Kidney (tissue), 14 donors: ENCODE data around the gene VPS29. TPM values are rescaled to one million over a fixed set of nuclear protein-coding genes. Genes with fewer than 3 reads are reported as not detected.
"Not testable (repeated sequence)": the region's sequence is repeated elsewhere in the genome, so short reads cannot be mapped to it uniquely, and the experiment has no call there.

Experiments used
- DNase-seq, 5 donors: peaks; one replicate each; pipeline ENCODE4 v3.0.0-alpha.2; 2013 to 2020
- FAIRE-seq: peaks from 2 replicates; lab custom pipeline; 2012; peaks lifted over from hg19 to GRCh38; lab: Jason Lieb, UNC
- H3K27ac ChIP-seq, 2 donors: one replicate each; pipeline ENCODE4 v1.7.0; 2013; ENCODE audit warnings: low read depth in 2 of 2, low read length in 2 of 2, inconsistent platforms in 1 of 2
- H3K27me3 ChIP-seq: one replicate; pipeline ENCODE4 v1.7.1; 2013; ENCODE audit warnings: low read length, inconsistent platforms; ENCODE audit not compliant: control insufficient read depth, insufficient read depth
- H3K36me3 ChIP-seq, 3 donors: one replicate each; pipeline versions ENCODE4 v1.7.0 to v1.7.1; 2013; ENCODE audit warnings: low read length in 3 of 3, control low read depth in 1 of 3, inconsistent platforms in 1 of 3; ENCODE audit not compliant: insufficient read depth in 3 of 3, control insufficient read depth in 2 of 3
- H3K4me1 ChIP-seq, 3 donors: one replicate each; pipeline versions ENCODE4 v1.7.0 to v1.7.1; 2013; ENCODE audit warnings: low read length in 3 of 3, inconsistent platforms in 1 of 3, low read depth in 1 of 3; ENCODE audit not compliant: control insufficient read depth in 2 of 3, insufficient read depth in 2 of 3
- H3K4me3 ChIP-seq, 3 donors: one replicate each; pipeline versions ENCODE4 v1.7.0 to v1.8.1; 2013; ENCODE audit warnings: low read length in 3 of 3, control low read depth in 1 of 3, inconsistent platforms in 1 of 3
- H3K9ac ChIP-seq, 3 donors: one replicate each; pipeline versions ENCODE4 v1.7.0 to v1.7.1; 2013; ENCODE audit warnings: low read length in 3 of 3, control low read depth in 1 of 3, inconsistent platforms in 1 of 3
- H3K9me3 ChIP-seq, 3 donors: one replicate each; pipeline versions ENCODE4 v1.7.0 to v1.7.1; 2013; ENCODE audit warnings: low read length in 3 of 3, control low read depth in 1 of 3, inconsistent platforms in 1 of 3; ENCODE audit not compliant: control insufficient read depth in 2 of 3, insufficient read depth in 1 of 3
- intact Hi-C: fragments of 100-400 bp; cut with DNase I; formaldehyde crosslinking; loops from one replicate; pipeline ENCODE4 v1.11.1; 2022
- polyA plus RNA-seq: library from polyadenylated mRNA; stranded (reverse); fragments of 350-450 nt; fragmentation: Illumina TruSeq; extraction: RNeasy Lipid Tissue Mini Kit (QIAGEN cat#74804); gene quantifications from one replicate; pipeline ENCODE4 v1.2.3, GENCODE V29; 2014; ENCODE audit warnings: low read depth, low replicate concordance; ENCODE audit not compliant: insufficient read depth
- total RNA-seq: library from RNA; stranded (reverse); fragmentation: NEBNext Ultra II Directional; extraction: Animal tissue kit (Norgen Biotek cat#: 25700); gene quantifications from one replicate; pipeline ENCODE4 v1.2.1, GENCODE V29; 2021
- TF ChIP-seq, protein P1 (sequence below): IDR thresholded peaks from 3 replicates; pipeline ENCODE4 v1.5.1; 2012; ENCODE audit warnings: mild to moderate bottlenecking, moderate library complexity, borderline replicate concordance; ENCODE audit not compliant: insufficient read depth; ENCODE audit errors: extremely low read depth
- donor health status: control.
- donor health status: control.
- donor health status: control.
- donor health status: control.
- donor health status: control.
- donor health status: DM: yes; HTN: yes; CAD: no.
- donor health status: Normal renal cell carcinoma (clear cell type).

VPS29 gene
- total and polyA plus RNA-seq, 2 donors from 2014 or later = 108 to 153 TPM

DNA sequence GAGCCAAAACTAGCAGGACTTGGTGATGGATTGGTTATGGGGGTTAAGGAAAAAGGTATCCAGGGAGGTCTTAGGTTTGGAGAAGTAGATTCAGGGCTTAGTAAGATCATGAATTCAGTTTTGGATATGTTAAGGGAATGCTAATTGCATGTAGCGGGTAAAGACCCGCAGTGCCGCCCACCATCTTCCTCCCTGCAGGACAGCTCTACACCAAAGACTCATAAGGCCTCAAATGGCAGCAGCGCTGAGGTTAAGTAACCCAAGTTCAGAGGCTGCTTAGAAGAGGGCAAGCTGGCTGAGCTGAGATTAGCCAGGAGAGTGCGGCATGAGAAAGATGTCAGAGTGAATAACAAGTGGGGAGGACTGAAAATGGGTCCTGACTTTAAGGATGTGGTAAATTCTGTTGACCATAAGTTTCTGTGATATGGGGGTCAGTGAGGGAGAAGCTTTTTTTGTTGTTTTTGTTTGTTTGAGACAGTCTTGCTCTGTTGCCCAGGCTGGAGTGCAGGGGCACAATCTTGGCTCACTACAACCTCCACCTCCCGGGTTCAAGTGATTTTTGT, 26.4 kb upstream of the VPS29 start:
- Histone ChIP-seq H3K4me3 (no peak overlapping the region), H3K9me3 (no peaks in the 10 kb centered on the region), H3K4me1 (peaks cover 0 to 9% (median 5%) of the 10 kb centered on the region in 3 donors), H3K9ac (no peak overlapping the region), H3K27me3 (no peaks in the 10 kb centered on the region), H3K27ac (no peak overlapping the region), H3K36me3 (peaks cover 0 to 7% (median 3%) of the 10 kb centered on the region in 3 donors)
- intact Hi-C loops = no loop called here
- no peak for DNase-seq
- no peak for FAIRE-seq
- TF ChIP-seq, protein P1, sequence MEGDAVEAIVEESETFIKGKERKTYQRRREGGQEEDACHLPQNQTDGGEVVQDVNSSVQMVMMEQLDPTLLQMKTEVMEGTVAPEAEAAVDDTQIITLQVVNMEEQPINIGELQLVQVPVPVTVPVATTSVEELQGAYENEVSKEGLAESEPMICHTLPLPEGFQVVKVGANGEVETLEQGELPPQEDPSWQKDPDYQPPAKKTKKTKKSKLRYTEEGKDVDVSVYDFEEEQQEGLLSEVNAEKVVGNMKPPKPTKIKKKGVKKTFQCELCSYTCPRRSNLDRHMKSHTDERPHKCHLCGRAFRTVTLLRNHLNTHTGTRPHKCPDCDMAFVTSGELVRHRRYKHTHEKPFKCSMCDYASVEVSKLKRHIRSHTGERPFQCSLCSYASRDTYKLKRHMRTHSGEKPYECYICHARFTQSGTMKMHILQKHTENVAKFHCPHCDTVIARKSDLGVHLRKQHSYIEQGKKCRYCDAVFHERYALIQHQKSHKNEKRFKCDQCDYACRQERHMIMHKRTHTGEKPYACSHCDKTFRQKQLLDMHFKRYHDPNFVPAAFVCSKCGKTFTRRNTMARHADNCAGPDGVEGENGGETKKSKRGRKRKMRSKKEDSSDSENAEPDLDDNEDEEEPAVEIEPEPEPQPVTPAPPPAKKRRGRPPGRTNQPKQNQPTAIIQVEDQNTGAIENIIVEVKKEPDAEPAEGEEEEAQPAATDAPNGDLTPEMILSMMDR = no peak

DNA sequence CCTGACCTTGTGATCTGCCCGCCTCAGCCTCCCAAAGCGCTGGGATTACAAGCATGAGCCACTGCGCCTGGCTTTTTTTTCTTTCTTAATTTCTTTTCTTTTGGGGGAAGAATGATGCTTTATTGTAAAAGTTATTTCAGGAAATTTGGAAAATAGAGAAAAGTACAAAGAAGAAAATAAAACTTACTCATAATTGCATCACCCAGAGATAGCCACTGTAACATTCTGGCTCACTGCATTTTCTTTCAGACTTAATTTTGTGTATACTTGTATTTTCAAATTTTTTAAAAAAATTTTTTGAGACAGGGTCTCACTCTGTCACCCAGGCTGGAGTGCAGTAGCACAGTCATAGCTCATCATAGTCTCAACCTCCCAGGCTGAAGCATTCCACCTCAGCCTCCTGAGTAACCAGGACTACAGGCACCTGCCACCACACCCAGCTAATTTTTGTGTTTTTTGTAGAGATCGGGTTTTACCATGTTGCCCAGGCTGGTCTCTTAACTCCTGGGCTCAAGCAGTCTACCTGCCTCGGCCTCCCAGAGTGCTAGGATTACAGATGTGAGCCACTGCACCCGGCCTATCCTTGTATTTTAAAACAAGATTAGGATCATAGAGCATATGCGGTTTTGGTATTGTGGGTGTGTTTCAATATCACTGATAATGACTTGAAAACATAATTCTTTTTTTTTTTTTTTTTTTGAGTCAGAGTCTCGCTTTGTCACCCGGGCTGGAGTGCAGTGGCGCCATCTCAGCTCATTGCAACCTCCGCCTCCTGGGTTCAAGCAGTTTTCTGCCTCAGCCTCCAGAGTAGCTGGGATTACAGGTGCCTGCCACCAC, 19.2 kb upstream of the VPS29 start:
- DNase-seq, FAIRE-seq, H3K9me3 ChIP-seq, H3K27ac ChIP-seq, H3K9ac ChIP-seq, H3K27me3 ChIP-seq, intact Hi-C loops, H3K36me3 ChIP-seq, H3K4me3 ChIP-seq, H3K4me1 ChIP-seq: not testable (repeated sequence)

DNA sequence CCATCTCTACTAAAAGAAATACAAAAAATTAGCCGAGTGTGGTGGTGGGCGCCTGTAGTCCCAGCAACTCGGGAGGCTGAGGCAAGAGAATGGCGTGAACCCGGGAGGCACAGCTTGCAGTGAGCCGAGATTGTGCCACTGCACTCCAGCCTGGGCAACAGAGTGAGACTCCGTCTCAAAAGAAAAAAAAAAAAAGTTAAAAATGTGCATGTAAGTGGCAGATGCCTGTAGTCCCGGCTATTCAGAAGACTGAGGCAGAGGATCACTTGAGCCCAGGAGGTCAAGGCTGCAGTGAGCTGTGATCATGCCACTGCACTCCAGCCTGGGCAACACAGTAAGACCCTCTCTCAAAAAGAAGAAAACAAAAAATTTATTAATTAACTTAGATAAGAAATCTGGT, 16.1 kb upstream of the VPS29 start:
- H3K27me3 ChIP-seq, H3K9ac ChIP-seq, H3K4me1 ChIP-seq, intact Hi-C loops, DNase-seq, H3K27ac ChIP-seq, FAIRE-seq, H3K4me3 ChIP-seq, H3K9me3 ChIP-seq, H3K36me3 ChIP-seq: not testable (repeated sequence)

DNA sequence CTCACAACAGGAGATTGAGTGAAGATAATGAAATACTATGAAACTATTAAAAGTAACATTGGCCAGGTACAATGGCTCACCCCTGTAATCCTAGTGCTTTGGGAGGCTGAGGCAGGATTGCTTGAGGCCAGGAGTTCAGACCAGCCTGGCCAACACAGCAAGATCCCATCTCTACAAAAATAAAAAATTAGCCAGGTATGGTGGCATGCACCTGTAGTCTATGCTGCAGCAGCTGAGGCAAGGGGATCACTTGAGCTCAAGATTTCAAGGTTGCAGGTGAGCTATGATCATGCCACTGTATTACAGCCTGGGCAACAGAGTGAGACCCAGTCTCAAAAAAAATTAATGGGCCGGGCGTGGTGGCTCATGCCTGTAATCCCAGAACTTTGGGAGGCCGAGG, 15.1 kb upstream of the VPS29 start:
- FAIRE-seq = no peak

More for the DNA sequence above, 15.1 kb upstream of the VPS29 start:
- H3K4me3 ChIP-seq = no peak overlapping the region
- no peaks in the 10 kb centered on the region for H3K27me3 ChIP-seq
- TF ChIP-seq, protein P1 = no peak
- no peaks in the 10 kb centered on the region for H3K36me3 ChIP-seq
- intact Hi-C loops = no loop called here
- H3K4me1 ChIP-seq = no peaks in the 10 kb centered on the region
- DNase-seq = no peak
- no peaks in the 10 kb centered on the region for H3K9me3 ChIP-seq
- no peak overlapping the region for H3K27ac ChIP-seq
- no peak overlapping the region for H3K9ac ChIP-seq
